Fibroblast of mammary gland (primary cell): ENCODE data around the gene TRNP1.

Experiments used
- DNase-seq: peaks from one replicate; pipeline ENCODE4 v3.0.0-alpha.2; 2010; ENCODE audit warnings: low read depth
- H3K4me3 ChIP-seq: 2 replicates; pipeline ENCODE4 v1.5.1; 2011; ENCODE audit warnings: low read depth, mild to moderate bottlenecking, low read length, moderate library complexity; ENCODE audit not compliant: control insufficient read depth
- TF ChIP-seq, protein P1 (sequence below): conservative IDR thresholded peaks from 2 replicates; pipeline ENCODE4 v1.5.1; 2011; ENCODE audit warnings: low read depth, low read length, inconsistent platforms; ENCODE audit not compliant: control insufficient read depth, insufficient read depth

Gene TRNP1

DNA sequence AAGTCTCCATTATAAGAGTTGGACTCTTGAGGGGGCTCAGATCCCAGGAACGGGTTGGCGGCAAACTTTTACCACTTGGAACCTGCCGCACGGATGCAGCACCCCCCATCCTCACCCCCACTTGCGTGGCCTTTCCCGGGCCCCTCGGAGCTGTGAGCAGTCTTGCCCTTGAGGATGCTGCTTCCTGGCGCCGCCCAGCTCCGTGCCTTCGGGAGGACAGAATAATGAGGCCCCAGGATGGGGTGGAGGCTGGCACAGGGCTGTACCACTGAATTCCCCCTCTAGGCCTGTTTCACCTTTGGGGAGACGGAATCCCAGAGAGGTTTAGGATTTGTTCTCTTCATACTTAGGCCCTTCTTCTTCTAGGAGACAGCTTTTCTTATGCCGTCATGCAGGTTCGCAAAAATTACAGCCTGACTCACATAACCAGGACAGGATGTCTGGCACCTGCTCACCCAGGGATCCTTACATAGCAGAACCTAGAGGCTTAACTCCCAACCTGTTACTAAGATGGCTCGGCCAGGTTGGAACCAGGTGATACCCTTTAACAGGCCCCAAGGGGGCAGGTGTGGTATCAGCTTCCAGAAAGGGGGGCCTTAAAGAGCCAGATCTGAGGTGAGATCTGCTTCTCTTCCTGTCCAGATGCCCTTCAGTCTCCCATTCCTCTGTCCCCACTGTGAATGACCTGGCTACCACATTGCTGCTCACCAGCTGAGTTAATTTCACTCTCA is 1.5 kb downstream of the TRNP1 start:
- TF ChIP-seq, protein P1, sequence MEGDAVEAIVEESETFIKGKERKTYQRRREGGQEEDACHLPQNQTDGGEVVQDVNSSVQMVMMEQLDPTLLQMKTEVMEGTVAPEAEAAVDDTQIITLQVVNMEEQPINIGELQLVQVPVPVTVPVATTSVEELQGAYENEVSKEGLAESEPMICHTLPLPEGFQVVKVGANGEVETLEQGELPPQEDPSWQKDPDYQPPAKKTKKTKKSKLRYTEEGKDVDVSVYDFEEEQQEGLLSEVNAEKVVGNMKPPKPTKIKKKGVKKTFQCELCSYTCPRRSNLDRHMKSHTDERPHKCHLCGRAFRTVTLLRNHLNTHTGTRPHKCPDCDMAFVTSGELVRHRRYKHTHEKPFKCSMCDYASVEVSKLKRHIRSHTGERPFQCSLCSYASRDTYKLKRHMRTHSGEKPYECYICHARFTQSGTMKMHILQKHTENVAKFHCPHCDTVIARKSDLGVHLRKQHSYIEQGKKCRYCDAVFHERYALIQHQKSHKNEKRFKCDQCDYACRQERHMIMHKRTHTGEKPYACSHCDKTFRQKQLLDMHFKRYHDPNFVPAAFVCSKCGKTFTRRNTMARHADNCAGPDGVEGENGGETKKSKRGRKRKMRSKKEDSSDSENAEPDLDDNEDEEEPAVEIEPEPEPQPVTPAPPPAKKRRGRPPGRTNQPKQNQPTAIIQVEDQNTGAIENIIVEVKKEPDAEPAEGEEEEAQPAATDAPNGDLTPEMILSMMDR, result no peak
- peak overlapping the region; percentile 90 for H3K4me3 ChIP-seq
- DNase-seq, result no peak

DNA sequence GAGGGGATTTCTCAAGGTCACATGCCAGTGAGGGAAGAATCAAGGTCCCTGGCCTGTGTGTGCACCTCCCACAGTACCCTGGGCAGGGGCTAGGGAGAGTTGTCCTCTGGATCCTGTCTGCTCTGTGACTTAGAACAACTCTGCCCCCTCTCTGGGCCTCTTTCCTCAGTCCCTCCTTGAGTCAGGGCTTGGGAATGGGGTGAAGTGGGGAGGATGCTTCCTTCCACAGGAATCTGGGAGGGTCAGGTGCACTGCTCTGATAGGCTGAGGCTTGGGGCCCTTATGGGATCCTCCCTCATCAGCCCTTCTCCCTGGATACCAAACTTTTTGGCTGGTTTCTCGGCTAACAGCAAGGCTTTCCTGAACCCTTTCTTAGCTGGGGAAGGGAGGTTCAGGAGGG is 2.5 kb downstream of the TRNP1 start:
- peak overlapping the region; percentile 90 for H3K4me3 ChIP-seq
- TF ChIP-seq, protein P1, result no peak
- DNase-seq, result peak; percentile 54

DNA sequence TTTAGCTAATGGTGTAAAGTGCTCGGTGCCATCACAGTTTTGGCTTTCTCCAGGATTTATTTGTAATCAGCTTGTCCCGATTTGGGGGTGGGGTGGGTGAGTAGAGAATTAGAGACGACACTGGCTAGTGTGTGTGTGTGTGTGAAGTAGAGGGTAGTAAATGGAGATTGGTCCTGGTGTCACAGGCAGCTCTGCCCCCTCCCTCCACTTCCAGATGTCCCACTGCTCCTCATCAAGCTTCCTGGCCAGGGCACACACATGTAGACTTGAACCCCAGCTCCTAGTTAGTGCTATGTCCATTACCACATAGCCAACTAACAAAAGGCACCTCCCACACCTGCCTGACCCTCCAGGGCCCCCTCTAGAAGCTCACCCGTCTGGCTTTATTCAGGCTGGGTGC is 3.2 kb downstream of the TRNP1 start:
- peak overlapping the region; percentile 90 for H3K4me3 ChIP-seq
- TF ChIP-seq, protein P1, result no peak
- no peak for DNase-seq

DNA sequence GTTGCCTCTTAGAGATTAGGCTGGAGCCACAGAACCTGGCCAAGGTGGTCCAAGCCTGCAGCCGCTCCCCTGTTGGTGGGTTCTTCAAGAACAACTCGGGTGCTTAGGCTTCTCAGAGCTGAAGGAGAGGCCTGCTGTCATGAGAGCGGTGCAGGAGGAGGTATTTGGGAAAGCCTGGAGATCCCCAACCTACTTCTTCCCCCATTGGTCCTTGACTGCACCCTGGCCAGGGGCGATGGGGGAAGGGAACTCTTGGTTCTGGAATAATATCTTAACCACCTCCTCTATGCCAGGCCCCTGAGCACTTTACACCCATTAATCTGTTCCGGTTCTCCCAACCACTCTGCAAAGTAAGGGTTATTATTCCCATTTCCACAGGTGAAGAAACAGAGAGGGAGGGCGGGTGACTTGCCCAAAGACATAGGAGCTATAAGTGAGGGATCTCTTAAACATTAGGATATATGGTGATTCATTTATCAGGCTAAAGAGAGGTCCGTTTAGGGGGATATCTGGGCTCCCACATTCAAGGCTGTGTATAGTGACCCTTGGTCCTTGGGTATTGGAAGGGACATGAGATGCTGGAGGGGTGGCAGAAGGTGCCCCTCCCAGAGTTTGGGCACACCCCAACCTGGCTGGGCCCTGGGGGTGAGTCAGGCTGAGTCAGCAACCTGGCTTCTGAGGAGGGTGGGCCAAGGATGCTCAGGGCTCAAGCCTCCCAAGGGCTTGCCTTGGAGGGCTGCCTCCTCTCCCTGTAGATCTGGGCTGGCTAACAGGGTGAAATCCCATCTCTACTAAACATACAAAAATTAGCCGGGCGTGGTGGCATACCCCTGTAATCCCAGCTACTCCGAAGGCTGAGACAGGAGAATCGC is 5.2 kb downstream of the TRNP1 start:
- peak overlapping the region; percentile 90 for H3K4me3 ChIP-seq
- DNase-seq, result peak; percentile 81
- TF ChIP-seq, protein P1, result no peak

DNA sequence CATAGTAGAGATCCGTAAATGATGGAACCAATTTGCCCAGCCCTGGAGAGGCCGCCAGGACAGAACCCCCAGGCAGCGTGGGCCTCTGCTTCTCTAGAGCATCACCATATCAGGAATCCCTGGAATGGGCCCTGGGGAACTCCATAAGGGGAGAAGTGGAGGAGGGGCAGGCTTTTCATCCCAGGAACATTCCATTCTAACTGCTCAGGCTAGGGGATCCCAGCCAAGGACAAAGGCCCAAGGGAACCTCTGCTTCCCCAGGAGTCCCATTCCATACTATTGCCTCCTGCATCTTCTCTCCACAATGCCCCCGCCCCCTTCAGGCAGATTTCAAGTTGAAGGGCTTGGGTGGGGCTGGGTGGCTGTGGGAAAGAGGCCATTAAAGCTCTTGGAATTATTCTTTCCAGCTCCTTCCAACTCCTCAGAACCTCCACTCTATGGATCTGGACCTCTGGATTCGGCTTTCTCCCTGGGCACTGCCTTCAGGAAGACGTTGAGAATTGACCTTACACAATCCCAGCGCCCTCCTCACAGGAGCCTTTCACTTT is 6.0 kb downstream of the TRNP1 start:
- TF ChIP-seq, protein P1, result peak; percentile 0
- DNase-seq, result peak; percentile 99
- H3K4me3 ChIP-seq, result no peak overlapping the region

DNA sequence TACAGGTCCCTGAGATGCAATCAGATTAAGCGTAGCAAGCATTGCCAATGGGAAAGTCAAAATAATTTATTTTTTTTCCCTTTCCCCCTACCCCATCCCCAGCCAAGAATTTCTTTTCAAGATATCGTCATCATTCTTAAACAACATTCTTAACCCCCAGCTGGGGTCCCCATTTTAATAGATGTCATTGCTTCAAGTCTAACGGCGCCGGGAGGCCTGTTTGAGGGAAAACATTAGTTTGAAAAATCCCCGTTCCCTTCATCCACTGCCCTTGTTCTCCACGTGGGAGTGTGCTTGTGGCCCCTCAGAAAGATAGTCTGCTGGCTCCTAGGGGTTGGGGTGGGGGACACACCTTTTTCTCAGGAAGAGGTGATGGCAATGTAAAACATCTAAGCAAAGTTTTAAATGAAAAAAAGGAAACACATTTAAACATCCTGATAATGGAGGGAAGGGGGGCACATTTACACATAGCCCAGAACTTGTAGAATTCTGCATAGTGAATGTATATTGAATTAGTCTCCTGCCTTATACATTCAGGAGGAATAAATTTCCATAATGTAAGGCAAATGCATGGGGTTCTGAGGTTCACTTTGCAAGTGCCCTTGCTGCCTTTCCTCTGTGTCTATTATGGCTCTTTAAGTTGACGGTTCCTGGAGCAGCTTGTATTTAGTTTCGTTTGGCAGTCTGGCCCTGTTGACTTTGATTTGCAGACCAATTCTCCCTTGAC is 6.8 kb downstream of the TRNP1 start:
- no peak overlapping the region for H3K4me3 ChIP-seq
- TF ChIP-seq, protein P1, result no peak
- no peak for DNase-seq
